SK-N-SH (cell line): ENCODE measurements around the gene FIGN. TPM values are rescaled to one million over a fixed set of nuclear protein-coding genes. Genes with fewer than 3 reads are reported as not detected.

Experiments
- CTCF ChIA-PET: fragments of 300-600, 350-600 bp; formaldehyde crosslinking; extraction: SDS; loops from one replicate; lab custom pipeline; 2021; lab: Yijun Ruan, JAX
- POLR2A ChIA-PET: fragments of 350-600 bp; sonication (Branson Sonifier 250); formaldehyde crosslinking; extraction: SDS; loops from one replicate; lab custom pipeline; 2020; ENCODE audit warnings: antibody characterized with exemption, inconsistent platforms; lab: Yijun Ruan, JAX
- DNase-seq: peaks from one replicate; pipeline ENCODE4 v3.0.0; 2012
- H2AFZ ChIP-seq: fragments of 200-600 bp; sonication (generic); 2 replicates; pipeline ENCODE4 v1.8.1; 2016; ENCODE audit warnings: antibody characterized with exemption, mild to moderate bottlenecking, low read depth
- H3F3A ChIP-seq: fragments of 200-600 bp; sonication (generic); replicated peaks from 2 replicates; pipeline ENCODE3; 2016; ENCODE audit warnings: antibody characterized with exemption, mild to moderate bottlenecking; ENCODE audit not compliant: insufficient read depth
- H3K27ac ChIP-seq, 2 experiments: fragments of 200-500 bp in 1 of 2; fragments of 200-600 bp in 1 of 2; sonication (Bioruptor generic) in 1 of 2; sonication (generic), shearing (Covaris generic) in 1 of 2; 2 replicates each; pipeline versions ENCODE4 v1.5.1 to v1.6.1; 2014 to 2016; ENCODE audit warnings: low read depth in 2 of 2, inconsistent platforms in 1 of 2, low read length in 1 of 2, mild to moderate bottlenecking in 1 of 2, mixed read lengths in 1 of 2
- H3K27me3 ChIP-seq: fragments of 200-600 bp; sonication (generic), shearing (Covaris generic); 2 replicates; pipeline ENCODE4 v1.6.1; 2016; ENCODE audit warnings: mixed run types; ENCODE audit not compliant: insufficient read depth
- H3K36me3 ChIP-seq, 2 experiments: fragments of 200-500 bp in 1 of 2; fragments of 200-600 bp in 1 of 2; sonication (Bioruptor generic) in 1 of 2; sonication (generic) in 1 of 2; replicated peaks in 1 of 2; 2 replicates each; pipeline versions ENCODE3 to v1.5.1; 2014 to 2016; ENCODE audit warnings: low read length in 1 of 2, mild to moderate bottlenecking in 1 of 2; ENCODE audit not compliant: insufficient read depth in 2 of 2, control insufficient read depth in 1 of 2
- H3K4me1 ChIP-seq, 2 experiments: fragments of 200-500 bp in 1 of 2; fragments of 200-600 bp in 1 of 2; sonication (Bioruptor generic) in 1 of 2; sonication (generic), shearing (Covaris generic) in 1 of 2; 2 replicates each; pipeline versions ENCODE4 v1.5.1 to v1.6.1; 2014 to 2016; ENCODE audit warnings: low read depth in 1 of 2, low read length in 1 of 2, mixed run types in 1 of 2; ENCODE audit not compliant: insufficient read depth in 2 of 2, control insufficient read depth in 1 of 2
- H3K4me2 ChIP-seq: fragments of 200-600 bp; sonication (generic), shearing (Covaris generic); 2 replicates; pipeline ENCODE4 v1.6.1; 2017; ENCODE audit warnings: mixed run types
- H3K4me3 ChIP-seq, 2 experiments: fragments of 200-500 bp in 1 of 2; fragments of 200-600 bp in 1 of 2; sonication (Bioruptor generic) in 1 of 2; sonication (generic), shearing (Covaris generic) in 1 of 2; 2 replicates each; pipeline versions ENCODE4 v1.5.1 to v1.8.1; 2014 to 2016; ENCODE audit warnings: low read depth in 2 of 2, inconsistent platforms in 1 of 2, low read length in 1 of 2, mild to moderate bottlenecking in 1 of 2, mixed read lengths in 1 of 2, moderate library complexity in 1 of 2
- H3K79me2 ChIP-seq: fragments of 200-600 bp; sonication (generic); 2 replicates; pipeline ENCODE4 v1.8.1; 2017; ENCODE audit warnings: mild to moderate bottlenecking; ENCODE audit not compliant: insufficient read depth
- H3K9ac ChIP-seq: fragments of 200-600 bp; sonication (generic); 2 replicates; pipeline ENCODE4 v1.6.1; 2017; ENCODE audit warnings: mixed run types
- H3K9me2 ChIP-seq: fragments of 200-600 bp; sonication (generic); 2 replicates; pipeline ENCODE4 v1.6.1; 2017; ENCODE audit warnings: mixed run types
- H3K9me3 ChIP-seq: fragments of 200-600 bp; sonication (generic); 2 replicates; pipeline ENCODE4 v1.6.1; 2017; ENCODE audit warnings: mixed run types, mild to moderate bottlenecking, moderate library complexity
- H4K20me1 ChIP-seq: fragments of 200-600 bp; sonication (generic); 2 replicates; pipeline ENCODE4 v1.6.1; 2017; ENCODE audit warnings: mild to moderate bottlenecking, mixed run types; ENCODE audit not compliant: insufficient read depth
- EP300 ChIP-seq, 2 experiments: IDR thresholded peaks; 2 replicates each; pipeline versions ENCODE4 v1.4.0 to v1.6.1; 2012; ENCODE audit warnings: borderline replicate concordance in 1 of 2, low read depth in 1 of 2, low read length in 1 of 2
- EZH2phosphoT487 ChIP-seq: fragments of 200-600 bp; sonication (generic); IDR thresholded peaks from 2 replicates; pipeline ENCODE4 v1.6.1; 2017; ENCODE audit warnings: low read depth, mixed run types, mild to moderate bottlenecking, antibody characterized with exemption, moderate library complexity, borderline replicate concordance
- FOXM1 ChIP-seq: IDR thresholded peaks from 2 replicates; pipeline ENCODE4 v1.4.0; 2012; ENCODE audit warnings: low read depth, mild to moderate bottlenecking
- IRF3 ChIP-seq: fragments of 150-350 bp; IDR thresholded peaks from 2 replicates; pipeline ENCODE4 v1.6.1; 2016; ENCODE audit warnings: mild to moderate bottlenecking, low read depth, low read length
- MEF2A ChIP-seq: IDR thresholded peaks from 2 replicates; pipeline ENCODE4 v1.4.0; 2012; ENCODE audit warnings: low read depth, borderline replicate concordance
- NFIC ChIP-seq: IDR thresholded peaks from 2 replicates; pipeline ENCODE4 v1.4.0; 2012; ENCODE audit warnings: borderline replicate concordance
- NRF1 ChIP-seq: IDR thresholded peaks from 2 replicates; pipeline ENCODE4 v1.6.1; 2012; ENCODE audit warnings: low read depth, mild to moderate bottlenecking, low read length
- PBX3 ChIP-seq: IDR thresholded peaks from 2 replicates; pipeline ENCODE4; 2012
- POLR2AphosphoS5 ChIP-seq: IDR thresholded peaks from 2 replicates; pipeline ENCODE4 v1.6.1; 2012; ENCODE audit warnings: low read depth, low read length
- RFX5 ChIP-seq: IDR thresholded peaks from 2 replicates; pipeline ENCODE4 v1.6.1; 2012; ENCODE audit warnings: mild to moderate bottlenecking, improper control_type of control experiment, low read length
- SMC3 ChIP-seq: IDR thresholded peaks from 2 replicates; pipeline ENCODE4 v1.6.1; 2012; ENCODE audit warnings: low read depth, low read length, improper control_type of control experiment
- TAF1 ChIP-seq: IDR thresholded peaks from 2 replicates; pipeline ENCODE4 v1.6.1; 2012; ENCODE audit warnings: low read depth, mild to moderate bottlenecking, low read length, moderate library complexity, borderline replicate concordance
- WGBS: methylation state at CpG from one replicate; pipeline ENCODE4 v1.1.6; 2017; ENCODE audit warnings: low lambda C conversion rate; 5-methylcytosine and 5-hydroxymethylcytosine counted together
- polyA plus RNA-seq, 3 experiments: library from polyadenylated mRNA; depleted of rRNA; stranded (reverse); fragments of >200 nt; gene quantifications; 2 replicates each; pipeline ENCODE4 v1.2.3, GENCODE V29; 2012
- TF ChIP-seq, protein P1 (sequence below): fragments of 200-600 bp; sonication (generic); IDR thresholded peaks from 2 replicates; pipeline ENCODE4 v1.6.1; 2017; ENCODE audit warnings: antibody characterized with exemption, mild to moderate bottlenecking, moderate library complexity
- TF ChIP-seq, protein P2 (sequence below): IDR thresholded peaks from 2 replicates; pipeline ENCODE4 v1.6.1; 2012; ENCODE audit warnings: mild to moderate bottlenecking, low read depth, low read length, moderate library complexity

FIGN gene
- polyA plus RNA-seq, 1 of the 3 experiments (the other 2 are of a cell fraction): 0.74 TPM

DNA sequence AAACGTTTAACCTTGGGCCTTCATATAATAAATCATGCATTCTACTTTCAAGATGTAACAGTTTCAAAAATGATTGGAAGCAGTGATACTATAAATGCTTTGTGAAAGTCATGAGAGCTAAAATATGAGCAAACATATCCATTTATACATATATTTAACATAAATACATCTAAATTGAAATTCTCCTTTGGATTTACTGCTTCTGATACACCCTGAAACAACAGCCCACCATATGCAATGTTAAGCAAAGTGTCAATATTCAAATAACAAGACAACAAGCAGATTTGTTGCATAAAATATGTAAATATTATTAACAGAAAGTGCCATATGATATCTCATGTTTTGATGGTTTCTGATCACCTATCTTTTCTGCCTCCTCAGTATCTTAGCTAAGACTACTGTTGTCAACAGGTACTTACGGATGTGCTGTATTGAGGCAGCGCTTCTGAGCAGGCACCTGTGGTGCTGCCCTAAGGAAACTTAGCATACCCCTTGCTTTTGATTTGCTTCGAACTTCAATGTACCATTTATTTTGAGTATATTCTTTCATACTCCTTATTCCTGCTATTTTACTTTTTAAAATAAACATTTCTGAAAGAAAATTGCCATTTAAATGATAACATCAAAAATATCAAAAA is 6.1 kb downstream of the FIGN start:
- Histone ChIP-seq H3F3A (peaks cover 3% of the 10 kb centered on the region), H3K4me2 (no peak overlapping the region), H3K9ac (no peak overlapping the region), H3K79me2 (peaks cover 23% of the 10 kb centered on the region; the same call in 1 of the 2 replicates), H3K27me3 (no peaks in the 10 kb centered on the region), H3K36me3 (no peaks in the 10 kb centered on the region), H3K9me3 (no peaks in the 10 kb centered on the region), H3K27ac (no peak overlapping the region), H3K9me2 (no peaks in the 10 kb centered on the region), H3K4me1 (peaks cover 0 to 6% of the 10 kb centered on the region in 2 experiments; a peak in 2 of 4 replicates), H3K4me3 (no peak overlapping the region), H4K20me1 (no peaks in the 10 kb centered on the region), H2AFZ (no peak overlapping the region)
- WGBS: 85% methylated on average over 4 of the region's 4 CpGs
- POLR2A ChIA-PET: no interaction called here
- TF ChIP-seq MEF2A (no peak), FOXM1 (no peak), TAF1 (no peak), EP300 (IDR thresholded peaks at IDR 0.05; ENCODE audit: borderline replicate concordance in 1 of 2, low read depth in 1 of 2, low read length in 1 of 2) (no peak), EZH2phosphoT487 (no peak), NRF1 (no peak)
- TF ChIP-seq, protein P1, sequence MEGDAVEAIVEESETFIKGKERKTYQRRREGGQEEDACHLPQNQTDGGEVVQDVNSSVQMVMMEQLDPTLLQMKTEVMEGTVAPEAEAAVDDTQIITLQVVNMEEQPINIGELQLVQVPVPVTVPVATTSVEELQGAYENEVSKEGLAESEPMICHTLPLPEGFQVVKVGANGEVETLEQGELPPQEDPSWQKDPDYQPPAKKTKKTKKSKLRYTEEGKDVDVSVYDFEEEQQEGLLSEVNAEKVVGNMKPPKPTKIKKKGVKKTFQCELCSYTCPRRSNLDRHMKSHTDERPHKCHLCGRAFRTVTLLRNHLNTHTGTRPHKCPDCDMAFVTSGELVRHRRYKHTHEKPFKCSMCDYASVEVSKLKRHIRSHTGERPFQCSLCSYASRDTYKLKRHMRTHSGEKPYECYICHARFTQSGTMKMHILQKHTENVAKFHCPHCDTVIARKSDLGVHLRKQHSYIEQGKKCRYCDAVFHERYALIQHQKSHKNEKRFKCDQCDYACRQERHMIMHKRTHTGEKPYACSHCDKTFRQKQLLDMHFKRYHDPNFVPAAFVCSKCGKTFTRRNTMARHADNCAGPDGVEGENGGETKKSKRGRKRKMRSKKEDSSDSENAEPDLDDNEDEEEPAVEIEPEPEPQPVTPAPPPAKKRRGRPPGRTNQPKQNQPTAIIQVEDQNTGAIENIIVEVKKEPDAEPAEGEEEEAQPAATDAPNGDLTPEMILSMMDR: no peak
- CTCF ChIA-PET: interaction anchor here (0.6 to 1.3 kb wide), 3 partner anchors 16 to 113 kb away, joined by 3 to 5 read pairs (median 3); no protein-coding TSS in a partner anchor
- DNase-seq: no peak

- 97% methylated on average over 4 of the region's 4 CpGs for WGBS
- H3K79me2 ChIP-seq: no peaks in the 10 kb centered on the region
- CTCF ChIA-PET: interaction anchor here (1.6 kb wide), 1 partner anchor 378 kb away, joined by 5 read pairs; no protein-coding TSS in a partner anchor
Measured at GRCh38 chr2:163723881-163724280, 11.9 kb downstream of the FIGN start.

More at GRCh38 chr2:163723881-163724280, 11.9 kb downstream of the FIGN start:
- no peak overlapping the region for H3K9ac ChIP-seq
- no peak overlapping the region for H3K4me3 ChIP-seq
- peaks cover 0 to 2% of the 10 kb centered on the region in 2 experiments; a peak in 2 of 4 replicates for H3K4me1 ChIP-seq
- TF ChIP-seq POLR2AphosphoS5 (no peak), NRF1 (no peak), MEF2A (no peak), NFIC (no peak), PBX3 (no peak), RFX5 (no peak), EP300 (IDR thresholded peaks at IDR 0.05; ENCODE audit: borderline replicate concordance in 1 of 2, low read depth in 1 of 2, low read length in 1 of 2) (no peak), EZH2phosphoT487 (no peak), FOXM1 (no peak), IRF3 (no peak), SMC3 (no peak)
- TF ChIP-seq, protein P2, sequence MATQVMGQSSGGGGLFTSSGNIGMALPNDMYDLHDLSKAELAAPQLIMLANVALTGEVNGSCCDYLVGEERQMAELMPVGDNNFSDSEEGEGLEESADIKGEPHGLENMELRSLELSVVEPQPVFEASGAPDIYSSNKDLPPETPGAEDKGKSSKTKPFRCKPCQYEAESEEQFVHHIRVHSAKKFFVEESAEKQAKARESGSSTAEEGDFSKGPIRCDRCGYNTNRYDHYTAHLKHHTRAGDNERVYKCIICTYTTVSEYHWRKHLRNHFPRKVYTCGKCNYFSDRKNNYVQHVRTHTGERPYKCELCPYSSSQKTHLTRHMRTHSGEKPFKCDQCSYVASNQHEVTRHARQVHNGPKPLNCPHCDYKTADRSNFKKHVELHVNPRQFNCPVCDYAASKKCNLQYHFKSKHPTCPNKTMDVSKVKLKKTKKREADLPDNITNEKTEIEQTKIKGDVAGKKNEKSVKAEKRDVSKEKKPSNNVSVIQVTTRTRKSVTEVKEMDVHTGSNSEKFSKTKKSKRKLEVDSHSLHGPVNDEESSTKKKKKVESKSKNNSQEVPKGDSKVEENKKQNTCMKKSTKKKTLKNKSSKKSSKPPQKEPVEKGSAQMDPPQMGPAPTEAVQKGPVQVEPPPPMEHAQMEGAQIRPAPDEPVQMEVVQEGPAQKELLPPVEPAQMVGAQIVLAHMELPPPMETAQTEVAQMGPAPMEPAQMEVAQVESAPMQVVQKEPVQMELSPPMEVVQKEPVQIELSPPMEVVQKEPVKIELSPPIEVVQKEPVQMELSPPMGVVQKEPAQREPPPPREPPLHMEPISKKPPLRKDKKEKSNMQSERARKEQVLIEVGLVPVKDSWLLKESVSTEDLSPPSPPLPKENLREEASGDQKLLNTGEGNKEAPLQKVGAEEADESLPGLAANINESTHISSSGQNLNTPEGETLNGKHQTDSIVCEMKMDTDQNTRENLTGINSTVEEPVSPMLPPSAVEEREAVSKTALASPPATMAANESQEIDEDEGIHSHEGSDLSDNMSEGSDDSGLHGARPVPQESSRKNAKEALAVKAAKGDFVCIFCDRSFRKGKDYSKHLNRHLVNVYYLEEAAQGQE: no peak
- TF ChIP-seq, protein P1: no peak
- no peaks in the 10 kb centered on the region for H3K9me2 ChIP-seq
- H3K9me3 ChIP-seq: no peaks in the 10 kb centered on the region
- H3K4me2 ChIP-seq: no peak overlapping the region
- H2AFZ ChIP-seq: no peak overlapping the region
- POLR2A ChIA-PET: interaction anchor here (0.6 kb wide), 1 partner anchor 9 kb away, joined by 3 read pairs; no protein-coding TSS in a partner anchor
- H3K27me3 ChIP-seq: no peaks in the 10 kb centered on the region
- no peaks in the 10 kb centered on the region for H3F3A ChIP-seq
- no peaks in the 10 kb centered on the region for H3K36me3 ChIP-seq
- no peaks in the 10 kb centered on the region for H4K20me1 ChIP-seq
- no peak overlapping the region for H3K27ac ChIP-seq
- no peak for DNase-seq
